ENCODE data around the gene LBX2.

Gene LBX2

GRCh38 chr2:74450570-74451190, 48.7 kb downstream of the LBX2 start:
- DNase-seq = no peak

GRCh38 chr2:74448771-74449170, 50.6 kb downstream of the LBX2 start:
- DNase-seq = no peak

Measured in CD4-positive, alpha-beta T cell treated with Interleukin-1 beta for 1 hour (primary cell).